Mesendoderm (in vitro differentiated cells): ENCODE results near the gene LCN6.

ENCODE experiments used
- DNase-seq: peaks from one replicate; pipeline ENCODE4 v3.0.0; 2013
- H2AK5ac ChIP-seq: 2 replicates; pipeline ENCODE4 v1.6.1; 2013; ENCODE audit warnings: low read length, inconsistent platforms
- H2BK120ac ChIP-seq: 2 replicates; pipeline ENCODE4 v1.6.1; 2013; ENCODE audit warnings: low read depth, mild to moderate bottlenecking, low read length, moderate library complexity, mixed read lengths
- H2BK15ac ChIP-seq: replicated peaks from 2 replicates; pipeline ENCODE4 v1.6.1; 2013; ENCODE audit warnings: low read depth, mild to moderate bottlenecking, moderate library complexity
- H2BK5ac ChIP-seq: 2 replicates; pipeline ENCODE4 v1.6.1; 2013; ENCODE audit warnings: low read length, inconsistent platforms
- H3K18ac ChIP-seq: 2 replicates; pipeline ENCODE4 v1.6.1; 2013; ENCODE audit warnings: mild to moderate bottlenecking, low read length, mixed read lengths
- H3K23ac ChIP-seq: one replicate; pipeline ENCODE4 v1.6.1; 2013; ENCODE audit warnings: low read length
- H3K27ac ChIP-seq: 2 replicates; pipeline ENCODE4 v1.5.1; 2013; ENCODE audit warnings: low read depth, mild to moderate bottlenecking, inconsistent platforms, low read length, moderate library complexity
- H3K27me3 ChIP-seq: 2 replicates; pipeline ENCODE4 v1.6.1; 2013; ENCODE audit warnings: low read length, control low read depth, mild to moderate bottlenecking, inconsistent platforms; ENCODE audit not compliant: insufficient read depth, poor library complexity
- H3K36me3 ChIP-seq: 2 replicates; pipeline ENCODE4 v1.6.1; 2013; ENCODE audit warnings: low read length, inconsistent platforms; ENCODE audit not compliant: control insufficient read depth, insufficient read depth
- H3K4ac ChIP-seq: one replicate; pipeline ENCODE4 v1.6.1; 2013; ENCODE audit warnings: low read depth, mild to moderate bottlenecking, low read length, moderate library complexity
- H3K4me1 ChIP-seq: 2 replicates; pipeline ENCODE4 v1.6.1; 2013; ENCODE audit warnings: low read depth, low read length, inconsistent platforms; ENCODE audit not compliant: control insufficient read depth
- H3K4me2 ChIP-seq: 2 replicates; pipeline ENCODE4 v1.6.1; 2013; ENCODE audit warnings: low read length
- H3K4me3 ChIP-seq: 2 replicates; pipeline ENCODE4 v1.5.1; 2013; ENCODE audit warnings: mild to moderate bottlenecking, low read length
- H3K56ac ChIP-seq: one replicate; pipeline ENCODE4 v1.6.1; 2013; ENCODE audit warnings: low read length
- H3K79me1 ChIP-seq: 2 replicates; pipeline ENCODE4 v1.6.1; 2013; ENCODE audit warnings: low read length, inconsistent platforms
- H3K79me2 ChIP-seq: 2 replicates; pipeline ENCODE4 v1.6.1; 2013; ENCODE audit warnings: mild to moderate bottlenecking, low read length; ENCODE audit not compliant: control insufficient read depth, insufficient read depth
- H3K9ac ChIP-seq: 2 replicates; pipeline ENCODE4 v1.6.1; 2013; ENCODE audit warnings: low read length, inconsistent platforms
- H4K5ac ChIP-seq: one replicate; pipeline ENCODE4 v1.6.1; 2013; ENCODE audit warnings: low read length
- H4K8ac ChIP-seq: one replicate; pipeline ENCODE4 v1.6.1; 2013; ENCODE audit warnings: low read depth, mild to moderate bottlenecking, control low read depth, low read length, moderate library complexity
- WGBS: extraction: QIAGEN DNeasy Blood & Tissue Kit; methylation state at CpG from one replicate; pipeline ENCODE4 v1.1.7; 2013; ENCODE audit warnings: low lambda C conversion rate, missing lambda C conversion rate; ENCODE audit not compliant: insufficient coverage; ENCODE audit errors: extremely low coverage; 5-methylcytosine and 5-hydroxymethylcytosine counted together

LCN6 gene

DNA sequence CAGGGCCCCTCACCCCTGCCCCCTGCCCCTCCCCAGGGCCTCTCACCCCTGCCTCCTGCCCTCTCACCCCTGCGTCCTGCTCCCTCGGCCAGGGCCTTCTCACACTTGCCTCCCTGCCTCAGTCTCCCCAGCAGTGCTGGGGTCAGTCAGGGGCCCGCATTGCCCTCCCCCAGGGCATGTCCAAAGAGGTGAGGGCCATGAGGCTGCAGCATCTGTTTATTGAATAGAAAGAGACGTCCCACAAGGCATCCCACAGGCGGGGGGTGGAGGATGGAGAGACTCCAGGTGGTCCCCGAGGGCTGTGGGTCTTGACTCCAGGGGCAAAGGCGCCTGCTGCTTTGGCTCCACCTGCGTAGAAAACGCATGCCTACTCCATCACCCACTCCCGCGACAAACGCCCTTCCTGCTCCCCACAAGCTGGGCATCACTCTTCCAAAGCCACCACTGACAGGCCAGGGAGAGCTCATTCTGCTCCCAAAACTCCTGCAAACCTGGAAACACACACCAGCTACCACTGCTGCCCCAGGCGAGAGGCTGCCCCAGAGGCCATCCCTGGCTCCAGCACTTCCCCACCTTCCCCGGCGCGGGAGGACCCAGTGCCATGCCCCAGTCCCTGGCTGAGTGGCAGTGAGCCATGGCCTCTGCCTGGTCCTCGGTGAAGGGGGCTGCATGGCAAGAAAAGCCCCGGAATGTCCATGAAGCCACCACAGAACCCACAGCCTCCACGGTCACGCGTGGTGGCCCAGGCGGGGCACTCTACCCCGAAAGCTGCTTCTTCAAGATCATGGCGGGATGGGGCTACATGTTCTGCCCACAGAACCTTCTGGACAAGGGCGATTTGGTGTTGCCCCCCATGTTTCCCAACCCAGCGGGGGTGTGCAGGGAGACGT lies 11.4 kb upstream of the LCN6 start:
- no peaks in the 10 kb centered on the region for H3K79me2 ChIP-seq
- no peak overlapping the region for H3K4me2 ChIP-seq
- no peak for DNase-seq
- H3K4me1 ChIP-seq = no peaks in the 10 kb centered on the region
- no peak overlapping the region for H3K27ac ChIP-seq
- H3K36me3 ChIP-seq = no peaks in the 10 kb centered on the region
- no peak overlapping the region for H3K56ac ChIP-seq
- H2AK5ac ChIP-seq = no peak overlapping the region
- no peak overlapping the region for H3K18ac ChIP-seq
- no peak overlapping the region for H3K4ac ChIP-seq
- no peak overlapping the region for H3K9ac ChIP-seq
- no peak overlapping the region for H3K23ac ChIP-seq
- H4K5ac ChIP-seq = no peak overlapping the region
- H2BK15ac ChIP-seq = no peak overlapping the region
- H4K8ac ChIP-seq = no peak overlapping the region
- H3K79me1 ChIP-seq = no peaks in the 10 kb centered on the region
- no peak overlapping the region for H2BK120ac ChIP-seq
- no peak overlapping the region for H3K4me3 ChIP-seq
- WGBS = no CpG with 5 or more reads among the region's 27 CpGs
- no peaks in the 10 kb centered on the region for H3K27me3 ChIP-seq
- no peak overlapping the region for H2BK5ac ChIP-seq

DNA sequence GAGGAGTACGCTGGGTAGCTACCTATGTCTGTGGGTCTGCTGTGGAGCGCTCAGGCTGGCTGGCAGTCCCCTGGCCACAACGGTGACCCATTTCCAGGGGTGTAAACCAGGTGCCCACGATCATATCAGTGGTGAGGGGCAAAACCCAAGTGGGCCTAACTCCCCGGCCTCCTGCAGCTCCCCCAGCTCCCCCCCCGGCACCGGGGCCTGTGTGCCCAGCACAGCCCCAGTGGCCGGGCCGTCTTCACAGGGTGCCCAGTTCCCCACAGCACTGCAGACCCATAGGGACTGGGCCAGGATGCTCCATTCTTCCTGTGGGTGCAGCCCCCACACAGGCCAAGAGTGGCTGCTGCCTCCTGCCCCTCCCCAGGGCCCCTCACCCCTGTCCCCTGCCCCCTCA lies 10.7 kb upstream of the LCN6 start:
- DNase-seq = no peak
- Histone ChIP-seq H3K4ac (no peak overlapping the region), H2BK120ac (no peak overlapping the region), H3K18ac (no peak overlapping the region), H3K9ac (no peak overlapping the region), H2AK5ac (no peak overlapping the region), H4K5ac (no peak overlapping the region), H4K8ac (no peak overlapping the region), H3K23ac (no peak overlapping the region), H3K4me3 (no peak overlapping the region), H3K56ac (no peak overlapping the region), H2BK15ac (no peak overlapping the region), H2BK5ac (no peak overlapping the region), H3K36me3 (no peaks in the 10 kb centered on the region), H3K4me2 (no peak overlapping the region), H3K79me1 (no peaks in the 10 kb centered on the region), H3K27ac (no peak overlapping the region), H3K4me1 (no peaks in the 10 kb centered on the region), H3K79me2 (no peaks in the 10 kb centered on the region), H3K27me3 (no peaks in the 10 kb centered on the region)
- no CpG with 5 or more reads among the region's 9 CpGs for WGBS

DNA sequence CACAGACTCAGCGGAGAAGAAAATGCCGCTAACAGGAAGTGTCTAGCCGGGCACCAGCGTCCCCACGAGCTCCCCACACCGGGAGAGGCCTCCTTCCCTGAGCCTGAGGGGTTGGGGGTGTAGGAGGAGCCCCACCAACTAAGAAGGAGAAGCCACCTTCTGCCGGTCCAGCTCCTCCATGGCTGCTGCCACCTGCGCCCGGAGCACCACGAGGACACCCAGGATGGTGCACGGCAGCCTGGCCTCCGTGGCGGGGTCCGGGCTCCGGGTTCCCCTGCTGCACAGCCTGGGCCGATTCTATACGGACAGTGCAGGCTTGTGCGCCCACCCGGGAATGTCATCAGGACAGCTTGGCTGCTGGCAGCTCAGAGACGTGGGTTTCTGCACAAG lies 9.4 kb upstream of the LCN6 start:
- Histone ChIP-seq H4K8ac (no peak overlapping the region), H2BK15ac (no peak overlapping the region), H2BK120ac (no peak overlapping the region), H3K9ac (no peak overlapping the region), H3K36me3 (no peaks in the 10 kb centered on the region), H3K4me3 (no peak overlapping the region), H4K5ac (no peak overlapping the region), H2AK5ac (no peak overlapping the region), H3K27ac (no peak overlapping the region), H3K79me1 (no peaks in the 10 kb centered on the region), H3K27me3 (no peaks in the 10 kb centered on the region), H3K56ac (no peak overlapping the region), H2BK5ac (no peak overlapping the region), H3K4me2 (no peak overlapping the region), H3K18ac (no peak overlapping the region), H3K23ac (no peak overlapping the region), H3K4ac (no peak overlapping the region), H3K4me1 (no peaks in the 10 kb centered on the region), H3K79me2 (no peaks in the 10 kb centered on the region)
- WGBS = no CpG with 5 or more reads among the region's 20 CpGs
- DNase-seq = no peak

DNA sequence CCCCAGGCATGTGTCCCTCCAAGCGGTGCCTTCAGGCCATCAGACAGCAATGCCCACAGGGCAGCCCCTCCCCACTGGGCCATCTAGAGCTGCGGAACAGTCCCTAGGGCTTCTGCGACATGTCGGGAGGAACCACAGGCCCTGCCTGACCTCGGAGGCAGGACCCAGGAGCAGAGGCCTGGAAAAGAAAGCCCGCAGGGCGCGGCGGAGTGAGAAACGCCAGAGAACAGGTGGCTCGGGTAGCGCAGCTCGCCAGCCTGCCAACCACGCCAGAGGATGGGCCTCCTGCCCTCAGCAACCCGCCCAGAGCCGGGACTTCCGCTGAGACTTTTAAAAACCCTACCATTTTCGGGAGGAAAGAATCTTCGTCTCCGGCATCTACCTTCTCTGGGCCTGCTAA lies 9.0 kb upstream of the LCN6 start:
- Histone ChIP-seq H3K79me2 (no peaks in the 10 kb centered on the region), H3K4me2 (no peak overlapping the region), H4K5ac (no peak overlapping the region), H3K79me1 (no peaks in the 10 kb centered on the region), H3K36me3 (no peaks in the 10 kb centered on the region), H3K4ac (no peak overlapping the region), H3K18ac (no peak overlapping the region), H2BK5ac (no peak overlapping the region), H2BK15ac (no peak overlapping the region), H2AK5ac (no peak overlapping the region), H3K23ac (no peak overlapping the region), H4K8ac (no peak overlapping the region), H3K9ac (no peak overlapping the region), H3K56ac (no peak overlapping the region), H3K4me3 (no peak overlapping the region), H2BK120ac (no peak overlapping the region), H3K27ac (no peak overlapping the region), H3K4me1 (no peaks in the 10 kb centered on the region), H3K27me3 (no peaks in the 10 kb centered on the region)
- WGBS = no CpG with 5 or more reads among the region's 20 CpGs
- no peak for DNase-seq

DNA sequence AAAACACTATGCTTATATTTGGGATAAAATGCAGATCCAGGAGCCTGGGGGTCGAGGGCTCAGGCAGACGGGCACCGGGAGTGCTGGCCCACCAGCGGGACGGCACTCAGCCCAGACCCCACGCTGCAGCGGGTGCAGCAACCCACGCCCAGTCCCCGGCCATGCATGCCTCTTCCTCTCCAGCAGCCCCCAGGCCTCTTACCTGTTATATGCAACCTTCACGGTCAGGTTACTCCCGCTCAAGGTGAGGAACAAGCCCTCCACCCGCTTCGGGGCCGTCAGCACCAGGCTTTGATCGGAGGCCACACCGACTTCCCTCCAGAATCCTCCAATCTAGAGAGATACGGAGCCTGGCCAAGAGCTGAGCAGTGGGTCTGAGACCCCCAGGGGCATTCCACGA lies 8.5 kb upstream of the LCN6 start:
- Histone ChIP-seq H3K4ac (no peak overlapping the region), H3K4me1 (no peaks in the 10 kb centered on the region), H3K36me3 (no peaks in the 10 kb centered on the region), H4K8ac (no peak overlapping the region), H4K5ac (no peak overlapping the region), H2AK5ac (no peak overlapping the region), H3K79me2 (no peaks in the 10 kb centered on the region), H3K56ac (no peak overlapping the region), H2BK120ac (no peak overlapping the region), H2BK5ac (no peak overlapping the region), H3K9ac (no peak overlapping the region), H3K79me1 (no peaks in the 10 kb centered on the region), H2BK15ac (no peak overlapping the region), H3K23ac (no peak overlapping the region), H3K4me3 (no peak overlapping the region), H3K27me3 (no peaks in the 10 kb centered on the region), H3K4me2 (no peak overlapping the region), H3K18ac (no peak overlapping the region), H3K27ac (no peak overlapping the region)
- no CpG with 5 or more reads among the region's 18 CpGs for WGBS
- no peak for DNase-seq

DNA sequence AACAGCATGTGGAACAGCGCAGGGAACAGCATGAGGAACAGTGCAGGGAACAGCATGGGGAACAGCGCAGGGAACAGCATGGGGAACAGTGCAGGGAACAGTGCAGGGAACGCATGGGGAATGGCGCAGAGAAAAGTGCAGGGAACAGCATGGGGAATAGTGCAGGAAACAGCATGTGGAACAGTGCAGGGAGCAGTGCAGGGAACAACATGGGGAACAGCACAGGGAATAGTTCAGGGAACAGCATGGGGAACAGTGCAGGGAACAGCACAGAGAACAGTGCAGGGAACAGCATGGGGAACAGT lies 7.8 kb upstream of the LCN6 start:
- no peak overlapping the region for H3K56ac ChIP-seq
- H3K79me1 ChIP-seq = no peaks in the 10 kb centered on the region
- H3K4ac ChIP-seq = no peak overlapping the region
- no peaks in the 10 kb centered on the region for H3K27me3 ChIP-seq
- no peak overlapping the region for H4K5ac ChIP-seq
- H3K18ac ChIP-seq = no peak overlapping the region
- no peak overlapping the region for H2BK5ac ChIP-seq
- no peak overlapping the region for H3K4me3 ChIP-seq
- no peak overlapping the region for H4K8ac ChIP-seq
- H2BK120ac ChIP-seq = no peak overlapping the region
- no CpG with 5 or more reads among the region's 4 CpGs for WGBS
- H3K79me2 ChIP-seq = no peaks in the 10 kb centered on the region
- no peak overlapping the region for H3K23ac ChIP-seq
- no peak for DNase-seq
- no peak overlapping the region for H3K9ac ChIP-seq
- no peak overlapping the region for H2AK5ac ChIP-seq
- H2BK15ac ChIP-seq = no peak overlapping the region
- no peaks in the 10 kb centered on the region for H3K36me3 ChIP-seq
- no peak overlapping the region for H3K4me2 ChIP-seq
- no peaks in the 10 kb centered on the region for H3K4me1 ChIP-seq
- no peak overlapping the region for H3K27ac ChIP-seq
